Activated T-helper 9 cell treated with anti-CD3 and anti-CD28 coated beads, Interleukin-2, amount 50 U/mL, for 16 hours (primary cell): ENCODE measurements around the gene VPS39.

Experiments
- DNase-seq: peaks from one replicate; pipeline ENCODE4 v3.0.0-alpha.2; 2020; ENCODE audit warnings: low read depth

VPS39 gene

DNA sequence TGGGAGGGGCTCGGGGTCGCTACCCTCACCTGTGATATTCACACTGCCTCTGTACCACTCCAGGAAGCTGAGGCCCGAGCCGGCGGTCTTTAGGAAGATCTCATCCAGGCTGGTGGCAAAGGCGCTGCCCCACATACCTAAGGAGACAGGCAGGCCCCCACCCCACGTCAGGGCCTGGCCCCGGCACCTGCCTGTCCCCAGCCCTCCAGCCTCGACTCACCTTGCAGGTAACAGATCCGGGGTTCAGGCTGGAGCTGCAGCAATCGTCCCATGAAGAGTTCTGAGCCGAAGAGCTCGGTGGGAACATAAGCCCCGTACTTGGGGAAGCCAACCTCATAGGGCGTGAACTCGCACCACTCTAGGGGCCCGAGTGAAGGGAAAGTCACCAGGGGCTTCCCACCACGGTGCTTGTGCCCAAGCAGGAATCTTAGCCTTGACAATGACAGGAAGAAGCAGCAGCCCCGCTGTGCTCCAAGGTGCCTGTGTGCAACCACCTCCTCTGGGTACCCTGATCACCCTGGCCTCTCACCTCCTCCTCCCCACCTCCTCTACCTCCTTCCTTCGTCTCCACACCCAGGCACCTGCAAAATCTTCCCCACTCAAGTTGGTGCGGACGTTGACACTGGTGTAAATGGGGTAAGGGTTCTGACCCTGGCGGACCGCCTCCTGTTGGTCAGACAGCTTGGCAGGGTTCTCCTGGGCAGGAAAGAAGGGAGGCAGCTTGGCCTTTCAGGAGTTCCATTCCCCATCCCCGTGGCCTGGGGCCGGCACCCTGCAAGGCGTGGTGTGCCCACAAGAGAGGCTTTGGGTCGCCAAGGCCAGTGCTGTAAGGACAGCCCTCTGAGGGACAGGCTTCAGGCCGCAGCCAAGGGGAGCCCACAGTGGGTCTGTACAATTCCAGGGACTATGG lies 62.3 kb downstream of the VPS39 start:
- no peak for DNase-seq

DNA sequence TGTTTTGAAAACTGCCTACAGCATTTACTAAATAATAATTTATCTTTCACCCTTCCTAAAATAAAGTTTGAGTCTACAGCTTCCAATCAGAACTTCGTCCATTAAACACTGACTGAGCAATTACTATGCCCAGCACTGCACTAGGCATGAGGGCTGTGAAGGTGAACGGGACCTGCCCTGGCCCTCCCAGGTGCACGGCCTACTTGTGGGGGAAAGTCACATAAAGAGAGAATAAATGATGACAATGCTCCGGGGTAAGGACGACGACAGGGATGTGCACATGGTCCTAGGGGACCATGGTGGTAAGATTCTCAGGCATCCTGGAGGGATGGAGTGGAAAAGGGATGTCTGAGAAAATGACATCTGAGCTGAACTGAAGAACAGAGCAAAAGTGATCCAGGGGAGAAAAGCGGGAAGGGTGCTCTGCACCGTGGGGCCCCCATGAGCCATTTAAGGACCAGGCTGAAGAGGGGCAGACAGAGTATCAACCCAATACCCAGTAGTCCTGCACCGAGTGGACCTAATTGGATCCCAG lies 63.2 kb downstream of the VPS39 start:
- no peak for DNase-seq

DNA sequence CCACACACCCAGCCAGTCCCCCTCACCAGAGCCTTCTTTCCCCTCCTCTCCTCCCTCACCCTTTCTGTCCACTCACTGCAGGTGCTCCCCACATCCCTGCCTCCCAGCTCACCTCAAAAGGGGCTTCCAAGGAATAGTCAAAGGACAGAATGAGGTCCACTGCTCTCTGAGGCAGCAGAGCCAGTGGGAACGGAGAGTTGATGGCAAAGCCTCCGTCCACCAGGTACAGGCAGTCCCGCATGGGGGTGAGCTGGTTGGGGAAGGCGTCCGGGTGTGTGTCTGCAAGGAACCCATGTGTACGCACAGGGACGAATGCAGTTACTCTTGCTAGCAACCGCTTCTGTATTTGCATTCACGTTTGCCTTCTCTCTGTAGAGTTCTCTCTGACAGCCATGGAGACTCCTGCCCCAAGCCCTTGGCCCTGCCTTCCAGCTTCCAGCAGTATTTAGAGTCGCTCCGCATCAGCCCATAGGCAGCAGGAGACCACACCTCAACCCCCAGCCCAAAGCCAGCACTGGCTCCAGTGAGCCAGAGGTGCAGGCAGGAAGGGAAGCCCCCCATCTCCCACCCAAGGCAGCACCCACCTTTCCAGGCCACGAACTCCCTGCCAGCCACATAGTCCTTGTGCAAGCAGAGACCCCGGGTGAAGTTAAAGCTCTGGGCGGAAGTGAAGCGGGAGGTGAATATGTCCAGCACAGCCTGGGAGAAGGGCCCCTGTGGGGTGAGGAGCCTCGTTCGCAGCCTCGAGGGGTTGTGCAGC lies 64.1 kb downstream of the VPS39 start:
- DNase-seq = no peak

GRCh38 chr15:42143356-42143755 lies 64.7 kb downstream of the VPS39 start:
- no peak for DNase-seq

GRCh38 chr15:42141795-42142667 lies 66.1 kb downstream of the VPS39 start:
- DNase-seq = no peak

DNA sequence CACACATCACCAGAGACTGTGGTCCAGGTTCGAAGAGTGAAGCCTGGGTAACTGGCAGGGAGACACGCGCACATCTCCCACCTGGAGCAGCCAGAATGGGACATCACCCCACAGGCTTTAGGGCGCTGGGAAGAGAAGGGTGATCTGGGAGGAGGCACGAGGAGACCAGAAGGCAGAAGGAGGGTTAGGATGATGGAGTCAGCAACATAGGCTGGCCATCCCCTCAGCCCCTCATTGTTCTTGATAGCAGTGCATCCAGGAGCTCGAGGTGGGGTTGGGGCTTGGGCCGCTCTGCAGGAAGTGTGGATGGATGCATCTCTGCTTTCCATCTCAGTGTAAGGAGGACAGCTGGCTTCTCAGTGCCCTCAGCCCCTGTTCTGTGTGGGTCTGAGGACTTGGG lies 66.9 kb downstream of the VPS39 start:
- no peak for DNase-seq

GRCh38 chr15:42140383-42141070 lies 67.6 kb downstream of the VPS39 start:
- no peak for DNase-seq

- DNase-seq = no peak
These were observed 68.5 kb downstream of the VPS39 start for GRCh38 chr15:42139596-42139995.

- no peak for DNase-seq
These were observed 69.1 kb downstream of the VPS39 start for GRCh38 chr15:42138968-42139386.

GRCh38 chr15:42138411-42138810 lies 69.7 kb downstream of the VPS39 start:
- no peak for DNase-seq

DNA sequence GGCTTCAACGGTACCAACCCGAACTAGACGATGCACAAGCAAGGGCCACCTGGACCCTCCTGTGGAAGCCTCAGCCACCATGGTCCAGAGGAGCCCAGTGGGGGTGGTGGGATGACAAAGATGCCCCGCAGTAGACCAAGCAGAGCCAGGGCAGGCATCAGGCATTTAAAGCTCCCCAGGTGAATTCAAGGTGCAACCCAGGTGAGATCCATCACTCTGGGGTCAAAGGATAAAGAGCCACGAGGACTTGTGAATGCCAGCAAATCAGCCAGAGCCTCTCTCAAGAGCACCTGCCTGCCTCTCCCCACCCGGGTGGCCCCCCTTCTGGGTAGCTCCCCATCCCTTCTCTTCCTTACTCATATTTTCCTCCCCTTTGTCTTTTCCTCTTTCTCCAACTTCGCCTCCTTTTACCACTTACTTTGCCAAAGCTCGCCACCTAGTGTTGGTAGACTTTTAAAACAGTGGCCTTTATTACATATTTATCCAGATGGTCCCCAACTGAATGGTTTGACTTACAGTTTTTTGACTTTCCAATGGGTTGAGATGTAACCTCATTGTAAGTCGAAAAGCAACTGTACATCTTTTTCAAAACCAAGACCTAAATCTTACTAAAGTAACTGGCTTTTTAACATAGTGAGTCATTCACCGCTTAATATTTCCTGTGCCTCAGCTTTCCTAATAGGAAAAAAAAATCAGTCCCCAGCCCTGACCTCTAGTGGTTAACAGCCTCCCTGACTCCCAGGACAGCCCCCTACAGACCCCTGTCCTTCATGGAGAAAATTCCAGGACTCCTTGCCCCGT lies 70.4 kb downstream of the VPS39 start:
- DNase-seq = no peak

GRCh38 chr15:42136513-42136912 lies 71.6 kb downstream of the VPS39 start:
- DNase-seq = no peak

DNA sequence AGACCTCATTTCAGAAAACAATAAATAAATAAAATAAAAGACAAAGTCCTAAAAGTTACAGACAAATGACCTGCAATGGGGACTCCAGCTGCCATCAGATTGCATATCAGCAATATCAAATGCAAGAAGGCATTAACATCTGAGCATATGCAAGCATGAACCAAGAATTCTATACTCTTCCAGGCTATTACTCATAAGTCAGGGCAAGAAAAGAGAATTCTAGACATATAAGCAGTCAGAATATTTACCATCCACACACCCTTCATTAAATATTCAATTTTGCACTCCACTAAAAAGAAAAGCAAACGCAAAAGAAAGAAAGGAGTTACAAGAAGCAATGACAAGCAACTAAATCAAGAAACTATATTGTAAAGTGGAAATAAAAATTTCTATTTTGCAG lies 72.8 kb downstream of the VPS39 start:
- no peak for DNase-seq

DNA sequence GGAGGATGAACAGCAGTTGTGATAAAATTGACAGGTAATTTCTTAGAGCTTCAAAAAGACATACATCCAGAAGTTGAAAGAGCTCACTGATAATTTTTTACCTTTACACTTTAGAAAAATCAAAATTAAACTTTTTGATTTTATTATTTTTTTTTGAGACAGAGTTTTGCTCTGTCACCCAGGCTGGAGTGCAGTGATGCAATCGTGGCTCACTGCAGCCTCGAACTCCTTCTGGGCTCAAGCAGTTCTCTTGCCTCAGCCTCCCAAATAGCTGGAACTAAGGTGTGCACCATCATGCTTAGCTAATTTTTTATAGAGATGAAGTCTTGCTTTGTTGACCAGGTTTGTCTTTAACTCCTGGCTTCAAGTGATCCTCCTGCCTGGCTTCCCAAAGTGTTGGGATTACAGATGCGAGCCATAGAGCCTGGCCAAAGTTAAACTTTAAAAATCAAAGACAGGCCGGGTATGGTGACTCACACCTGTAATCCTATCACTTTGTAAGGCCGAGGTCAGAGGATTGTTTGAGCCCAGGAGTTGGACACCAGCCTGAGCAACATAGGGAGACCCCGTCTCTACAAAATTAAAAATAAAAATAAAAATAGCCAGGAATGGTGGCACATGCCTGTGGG lies 73.4 kb downstream of the VPS39 start:
- no peak for DNase-seq

DNA sequence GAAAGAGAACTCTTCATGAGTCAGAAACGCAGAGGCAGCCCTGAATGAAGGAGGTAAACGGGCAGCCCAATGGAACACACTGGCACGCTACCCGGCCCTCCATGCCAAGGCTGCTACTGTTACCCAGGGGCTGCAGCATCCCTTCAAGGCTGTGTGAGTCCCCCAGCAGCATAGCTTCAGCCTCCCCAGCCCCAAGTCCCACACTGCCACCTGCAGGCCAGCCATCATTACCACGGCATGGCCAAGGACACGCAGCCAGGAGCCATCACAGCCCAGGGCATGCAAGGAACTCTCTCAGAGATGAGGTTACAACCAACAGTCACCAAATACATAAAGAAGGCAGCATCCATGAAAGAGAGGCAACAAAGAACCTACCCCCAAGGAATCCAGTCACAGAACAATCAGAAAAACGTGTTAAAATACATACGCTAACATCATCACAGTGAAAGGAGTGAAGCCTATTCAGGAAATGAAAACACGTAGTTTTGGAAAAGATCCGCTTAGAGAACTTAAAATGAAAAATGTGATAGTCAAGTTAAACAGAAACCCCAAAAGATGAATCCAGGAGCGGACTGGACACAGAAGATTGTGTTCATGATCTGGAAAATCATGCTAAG lies 74.1 kb downstream of the VPS39 start:
- peak; percentile 24 for DNase-seq

- no peak for DNase-seq
These were observed 74.7 kb downstream of the VPS39 start for GRCh38 chr15:42133356-42133755.

DNA sequence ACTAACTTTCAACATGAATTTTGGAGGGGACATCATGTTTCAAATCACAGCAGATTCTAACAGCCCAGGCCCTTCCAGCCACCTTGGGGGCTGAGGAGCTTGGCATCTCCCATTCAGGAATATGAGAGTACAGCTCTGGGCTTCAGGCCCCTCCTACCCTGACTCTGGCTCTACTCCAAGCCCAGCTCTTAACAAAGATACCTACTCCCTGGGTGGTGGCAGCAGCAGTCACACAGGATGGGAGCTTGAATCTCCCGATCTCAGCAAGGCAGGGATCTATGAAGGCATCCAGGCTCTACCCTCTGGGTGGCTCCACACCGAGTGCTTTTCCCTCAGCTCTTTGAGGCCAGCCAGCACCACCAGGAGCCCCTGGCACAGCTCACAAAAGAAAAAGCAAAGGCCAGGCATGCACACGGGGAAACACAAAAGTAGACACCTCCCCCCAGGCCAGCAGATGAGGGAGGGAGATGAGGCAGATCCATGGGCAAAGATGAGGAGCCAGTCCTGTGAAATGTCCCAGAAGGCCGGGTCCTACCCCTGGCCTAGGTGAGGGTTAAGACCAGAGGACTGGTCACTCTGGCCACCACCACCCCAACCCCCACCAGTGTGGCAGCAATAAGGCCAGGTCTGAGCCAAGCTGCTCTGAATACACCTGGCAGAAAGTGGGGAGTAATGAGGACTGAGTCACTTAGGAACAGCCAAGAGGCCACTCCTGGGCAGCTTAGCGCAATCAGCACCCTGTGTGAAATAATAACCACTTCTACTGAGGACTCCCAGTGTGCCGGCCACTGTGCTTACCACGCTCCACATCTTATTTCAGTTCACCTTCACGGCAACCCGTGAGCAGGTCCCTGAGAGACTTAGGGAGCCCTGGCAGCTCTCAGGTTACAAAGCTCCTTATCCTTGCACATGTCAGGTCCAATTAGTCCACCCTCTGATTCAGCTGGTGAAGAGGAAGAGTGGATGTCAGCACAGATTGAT lies 76.0 kb downstream of the VPS39 start:
- DNase-seq = no peak

- DNase-seq = no peak
These were observed 77.1 kb downstream of the VPS39 start for GRCh38 chr15:42131006-42131405.
